HepG2 (cell line): ENCODE data around the gene TBC1D1. TPM values are rescaled to one million over a fixed set of nuclear protein-coding genes. Genes with fewer than 3 reads are reported as not detected.

Experiments used
- ATAC-seq: fragments of 200-7000 bp; cut with Tn5 transposase; 3 replicates; pipeline ENCODE4 v1.9.1; 2020; ENCODE audit warnings: mild to moderate bottlenecking, moderate library complexity
- BruUV-seq: library from RNA; stranded (reverse); fragments of 400-500 nt; replicated peaks from 2 replicates; lab custom pipeline; 2021; lab: Mats Ljungman, UMichigan
- CTCF ChIA-PET: fragments of 300-600 bp; formaldehyde crosslinking; extraction: SDS; loops from one replicate; lab custom pipeline; 2021; ENCODE audit warnings: low total read pairs, inconsistent platforms, low intra/inter-chr PET ratio; lab: Yijun Ruan, JAX
- POLR2A ChIA-PET: fragments of 350-600 bp; sonication (Branson Sonifier 250); formaldehyde crosslinking; loops from one replicate; lab custom pipeline; 2020; ENCODE audit warnings: antibody characterized with exemption, inconsistent platforms; lab: Yijun Ruan, JAX
- DNase-seq: peaks from one replicate; pipeline ENCODE4 v3.0.0-alpha.2; 2015; ENCODE audit warnings: low spot score
- FAIRE-seq: peaks from 3 replicates; lab custom pipeline; 2011; peaks lifted over from hg19 to GRCh38; lab: Jason Lieb, UNC
- H2AFZ ChIP-seq: one replicate; pipeline ENCODE4 v1.6.1; 2011; ENCODE audit warnings: low read length, inconsistent platforms
- H3K27ac ChIP-seq: fragments of 300-600 bp; 3 replicates; pipeline ENCODE4 v1.8.0; 2011; ENCODE audit warnings: mixed run types, mild to moderate bottlenecking, mixed read lengths, low read length, inconsistent platforms; ENCODE audit not compliant: insufficient read depth; ENCODE audit errors: extremely low read length
- H3K27me3 ChIP-seq, 2 experiments: fragments of 200-600 bp in 1 of 2; 2 replicates in 1 of 2; 3 replicates in 1 of 2; pipeline versions ENCODE4 v1.6.0 to v1.8.0; 2011; ENCODE audit warnings: low read length in 2 of 2, mild to moderate bottlenecking in 2 of 2, moderate library complexity in 2 of 2, inconsistent platforms in 1 of 2; ENCODE audit not compliant: insufficient read depth in 2 of 2, control insufficient read depth in 1 of 2
- H3K36me3 ChIP-seq, 2 experiments: fragments of 200-600 bp in 1 of 2; replicated peaks in 1 of 2; 2 replicates in 1 of 2; 3 replicates in 1 of 2; pipeline versions ENCODE4 v1.5.1 to v1.8.0; 2011; ENCODE audit warnings: low read length in 2 of 2, inconsistent platforms in 1 of 2; ENCODE audit not compliant: insufficient read depth in 2 of 2, control insufficient read depth in 1 of 2
- H3K4me1 ChIP-seq: 2 replicates; pipeline ENCODE4 v1.5.1; 2012; ENCODE audit warnings: low read length, inconsistent platforms; ENCODE audit not compliant: insufficient read depth
- H3K4me2 ChIP-seq: 2 replicates; pipeline ENCODE4 v1.6.0; 2011; ENCODE audit warnings: low read depth, low read length, inconsistent platforms
- H3K4me3 ChIP-seq, 3 experiments: fragments of 200-600 bp in 1 of 3; sonication (generic), shearing (Covaris generic) in 1 of 3; replicated peaks in 1 of 3; 2 replicates each; pipeline ENCODE4 v1.5.1; 2011 to 2016; ENCODE audit warnings: low read length in 3 of 3, inconsistent platforms in 2 of 3, low read depth in 2 of 3, mild to moderate bottlenecking in 2 of 3, control low read depth in 1 of 3, mixed read lengths in 1 of 3; ENCODE audit not compliant: insufficient read depth in 1 of 3
- H3K79me2 ChIP-seq: one replicate; pipeline ENCODE4 v1.6.1; 2011; ENCODE audit warnings: low read length, inconsistent platforms; ENCODE audit not compliant: insufficient read depth
- H3K9ac ChIP-seq: 2 replicates; pipeline ENCODE4 v1.6.0; 2011; ENCODE audit warnings: mild to moderate bottlenecking, low read depth, low read length, inconsistent platforms; ENCODE audit not compliant: insufficient read depth
- H3K9me3 ChIP-seq: 2 replicates; pipeline ENCODE4 v1.5.1; 2012; ENCODE audit warnings: mild to moderate bottlenecking, low read length
- H4K20me1 ChIP-seq: 2 replicates; pipeline ENCODE4 v1.6.0; 2011; ENCODE audit warnings: inconsistent platforms, mild to moderate bottlenecking, low read length, moderate library complexity; ENCODE audit not compliant: insufficient read depth
- CHCHD3 ChIP-seq: sonication (generic); formaldehyde crosslinking; IDR thresholded peaks from 2 replicates; pipeline ENCODE4 v1.8.0; 2022; ENCODE audit warnings: mild to moderate bottlenecking, missing genetic modification reagents, moderate library complexity
- CREM ChIP-seq, 2 experiments: sonication (generic) in 1 of 2; formaldehyde crosslinking in 1 of 2; IDR thresholded peaks; 2 replicates each; pipeline versions ENCODE4 v1.4.0 to v1.6.1; 2016 to 2020; ENCODE audit warnings: antibody characterized with exemption in 1 of 2, mild to moderate bottlenecking in 1 of 2, missing genetic modification reagents in 1 of 2
- IRF1 ChIP-seq: sonication (generic); formaldehyde crosslinking; IDR thresholded peaks from 2 replicates; pipeline ENCODE4 v1.4.0; 2020; ENCODE audit warnings: low read depth, mild to moderate bottlenecking, missing genetic modification reagents
- NFE2L1 ChIP-seq: sonication (generic); formaldehyde crosslinking; IDR thresholded peaks from 2 replicates; pipeline ENCODE4 v1.4.0; 2020; ENCODE audit warnings: missing genetic modification reagents, mild to moderate bottlenecking, borderline replicate concordance
- NR1H2 ChIP-seq: sonication (generic); formaldehyde crosslinking; IDR thresholded peaks from 2 replicates; pipeline ENCODE4 v1.8.1; 2022; ENCODE audit warnings: low read depth, missing genetic modification reagents, borderline replicate concordance
- NR2F1 ChIP-seq, 2 experiments: fragments of 450-650 bp in 1 of 2; formaldehyde crosslinking in 1 of 2; IDR thresholded peaks; 2 replicates each; pipeline versions ENCODE4 v1.5.0 to v1.6.1; 2016 to 2020; ENCODE audit warnings: mild to moderate bottlenecking in 1 of 2, missing compliant biosample characterization in 1 of 2, missing genetic modification reagents in 1 of 2, moderate library complexity in 1 of 2
- RORA ChIP-seq: sonication (generic); formaldehyde crosslinking; IDR thresholded peaks from 2 replicates; pipeline ENCODE4 v1.5.0; 2020; ENCODE audit warnings: mild to moderate bottlenecking, missing genetic modification reagents, moderate library complexity
- SP4 ChIP-seq: sonication (generic); formaldehyde crosslinking; IDR thresholded peaks from 2 replicates; pipeline ENCODE4 v1.8.1; 2023; ENCODE audit warnings: mild to moderate bottlenecking, missing genetic modification reagents
- TRIM24 ChIP-seq: sonication (generic); formaldehyde crosslinking; IDR thresholded peaks from 2 replicates; pipeline ENCODE4 v1.8.0; 2022; ENCODE audit warnings: mild to moderate bottlenecking, missing genetic modification reagents
- ZBTB33 ChIP-seq: sonication (generic); formaldehyde crosslinking; IDR thresholded peaks from 2 replicates; pipeline ENCODE4 v1.4.0; 2020; ENCODE audit warnings: missing genetic modification reagents
- ZFP82 ChIP-seq: sonication (generic); formaldehyde crosslinking; IDR thresholded peaks from 2 replicates; pipeline ENCODE4 v1.5.1; 2020; ENCODE audit warnings: mild to moderate bottlenecking, missing genetic modification reagents, borderline replicate concordance
- ZNF17 ChIP-seq: sonication (generic); formaldehyde crosslinking; IDR thresholded peaks from 2 replicates; pipeline ENCODE4 v1.5.0; 2020; ENCODE audit warnings: mild to moderate bottlenecking, missing genetic modification reagents
- ZNF496 ChIP-seq: sonication (generic); formaldehyde crosslinking; IDR thresholded peaks from 2 replicates; pipeline ENCODE4 v1.8.1; 2023; ENCODE audit warnings: mild to moderate bottlenecking, moderate library complexity, missing genetic modification reagents; ENCODE audit not compliant: insufficient replicate concordance
- ZNF512B ChIP-seq: sonication (generic); formaldehyde crosslinking; IDR thresholded peaks from 2 replicates; pipeline ENCODE4 v1.5.1; 2020; ENCODE audit warnings: missing genetic modification reagents, mild to moderate bottlenecking, borderline replicate concordance
- ZNF549 ChIP-seq: sonication (generic); formaldehyde crosslinking; IDR thresholded peaks from 2 replicates; pipeline ENCODE4 v1.5.0; 2020; ENCODE audit warnings: missing genetic modification reagents
- ZNF75D ChIP-seq: sonication (generic); formaldehyde crosslinking; IDR thresholded peaks from 2 replicates; pipeline ENCODE4 v1.8.1; 2023; ENCODE audit warnings: missing genetic modification reagents, mild to moderate bottlenecking, borderline replicate concordance
- WGBS: methylation state at CpG from one replicate; pipeline ENCODE4 v1.1.6; 2017; ENCODE audit warnings: low lambda C conversion rate; 5-methylcytosine and 5-hydroxymethylcytosine counted together
- in situ Hi-C: cut with HindIII; loops from 2 replicates; pipeline ENCODE4 v1.10.0; 2017; ENCODE audit warnings: low pct_unique_long_range_greater_than_20kb; ENCODE audit not compliant: extremely low pct_ligation_motif_present
- intact Hi-C: fragments of 100-400 bp; cut with micrococcal nuclease; formaldehyde crosslinking; loops from one replicate; pipeline ENCODE4 v1.10.0; 2022; ENCODE audit not compliant: unreplicated experiment
- polyA plus RNA-seq, 8 experiments: library from polyadenylated mRNA; depleted of rRNA in 3 of 8; stranded (reverse) in 7 of 8; unstranded in 1 of 8; fragments of >200 nt; fragmentation: Illumina TruSeq in 4 of 8; extraction: Trizol in 4 of 8; gene quantifications; 2 replicates each; pipeline versions ENCODE4 v1.2.1 to v1.2.3, GENCODE V29; 2011 to 2016; ENCODE audit warnings: low read depth in 4 of 8, missing spikeins in 1 of 8, mixed read lengths in 1 of 8; ENCODE audit not compliant: insufficient read depth in 1 of 8
- total RNA-seq, 5 experiments: library from RNA; depleted of rRNA; stranded (reverse); fragments of >200 nt; fragmentation: Illumina TruSeq; extraction: Trizol; gene quantifications; 2 replicates each; pipeline ENCODE4 v1.2.3, GENCODE V29; 2016; ENCODE audit warnings: low read depth in 1 of 5
- TF ChIP-seq, protein P1 (sequence below): sonication (generic); formaldehyde crosslinking; IDR thresholded peaks from 2 replicates; pipeline ENCODE4 v1.5.0; 2020; ENCODE audit warnings: mild to moderate bottlenecking, missing genetic modification reagents, borderline replicate concordance

Gene TBC1D1
- total and polyA plus RNA-seq, 2 of the 13 experiments (the other 11 are each of a cell fraction or from before 2014, with no cell fraction given) = 37.3 to 62.8 TPM

- H3K4me2 ChIP-seq = no peak overlapping the region
- H3K4me1 ChIP-seq = peaks cover 33% of the 10 kb centered on the region
- WGBS = 96% methylated on average over 1 of the region's 1 CpG
- H3K36me3 ChIP-seq = no peaks in the 10 kb centered on the region
- intact Hi-C loops (no loop called here), in situ Hi-C loops (no loop called here)
- BruUV-seq = no TSS peak
- H3K27me3 ChIP-seq = no peaks in the 10 kb centered on the region
- CTCF ChIA-PET = no interaction called here
- no peak overlapping the region for H3K4me3 ChIP-seq
- FAIRE-seq (no peak), DNase-seq (no peak), ATAC-seq (no peak)
- H3K79me2 ChIP-seq = peaks cover 19% of the 10 kb centered on the region
- no peak overlapping the region for H3K9ac ChIP-seq
- H2AFZ ChIP-seq = no peak overlapping the region
- no peak overlapping the region for H3K27ac ChIP-seq
- H3K9me3 ChIP-seq = no peaks in the 10 kb centered on the region
- POLR2A ChIA-PET = no interaction called here
- H4K20me1 ChIP-seq = peaks cover 5% of the 10 kb centered on the region; the same call in 1 of the 2 replicates
- TF ChIP-seq ZFP82 = no peak
- no peak for TF ChIP-seq ZNF17 (CRISPR knock-in tag)
- TF ChIP-seq IRF1 (CRISPR knock-in tag) = no peak
- TF ChIP-seq NFE2L1 = no peak
- TF ChIP-seq, protein P1, sequence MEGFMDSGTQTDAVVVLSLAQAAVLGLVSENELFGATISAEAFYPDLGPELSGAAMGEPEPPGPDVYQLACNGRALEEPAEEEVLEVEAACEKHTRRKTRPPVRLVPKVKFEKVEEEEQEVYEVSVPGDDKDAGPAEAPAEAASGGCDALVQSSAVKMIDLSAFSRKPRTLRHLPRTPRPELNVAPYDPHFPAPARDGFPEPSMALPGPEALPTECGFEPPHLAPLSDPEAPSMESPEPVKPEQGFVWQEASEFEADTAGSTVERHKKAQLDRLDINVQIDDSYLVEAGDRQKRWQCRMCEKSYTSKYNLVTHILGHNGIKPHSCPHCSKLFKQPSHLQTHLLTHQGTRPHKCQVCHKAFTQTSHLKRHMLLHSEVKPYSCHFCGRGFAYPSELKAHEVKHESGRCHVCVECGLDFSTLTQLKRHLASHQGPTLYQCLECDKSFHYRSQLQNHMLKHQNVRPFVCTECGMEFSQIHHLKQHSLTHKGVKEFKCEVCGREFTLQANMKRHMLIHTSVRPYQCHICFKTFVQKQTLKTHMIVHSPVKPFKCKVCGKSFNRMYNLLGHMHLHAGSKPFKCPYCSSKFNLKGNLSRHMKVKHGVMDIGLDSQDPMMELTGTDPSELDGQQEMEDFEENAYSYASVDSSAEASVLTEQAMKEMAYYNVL (CRISPR knock-in tag) = no peak
- no peak for TF ChIP-seq TRIM24 (CRISPR knock-in tag)
- TF ChIP-seq NR1H2 (CRISPR knock-in tag) = no peak
- no peak for TF ChIP-seq ZBTB33 (CRISPR knock-in tag)
- no peak for TF ChIP-seq NR2F1 (CRISPR knock-in tag; IDR thresholded peaks at IDR 0.05)
- TF ChIP-seq SP4 (CRISPR knock-in tag) = no peak
- no peak for TF ChIP-seq CREM (IDR thresholded peaks at IDR 0.05)
- TF ChIP-seq CREM (CRISPR knock-in tag; IDR thresholded peaks at IDR 0.05) = no peak
- TF ChIP-seq ZNF496 = no peak
- no peak for TF ChIP-seq ZNF75D (CRISPR knock-in tag)
- TF ChIP-seq RORA = no peak
- TF ChIP-seq CHCHD3 (CRISPR knock-in tag) = no peak
- no peak for TF ChIP-seq ZNF549 (CRISPR knock-in tag)
- TF ChIP-seq ZNF512B (CRISPR knock-in tag) = no peak
Measured at GRCh38 chr4:37983951-37984350, 93.1 kb downstream of the TBC1D1 start.
